Stimulated activated naive CD8-positive, alpha-beta T cell treated with anti-CD3 and anti-CD28 coated beads, Interleukin-15, amount 100 ng/mL, for 72 hours (primary cell): ENCODE measurements around the gene TARP.
A peak's percentile ranks its signal among the peaks of the same experiment; 100 is the strongest.
"Not testable (repeated sequence)": the region's sequence is repeated elsewhere in the genome, so short reads cannot be mapped to it uniquely, and the experiment has no call there.

ENCODE experiments used
- ATAC-seq: fragments of 150-1000 bp; cut with Tn5 transposase; 2 replicates; pipeline ENCODE4 v1.10.0; 2021; ENCODE audit warnings: mild to moderate bottlenecking, moderate library complexity
- DNase-seq, 2 donors: peaks; one replicate each; pipeline ENCODE4 v3.0.0; 2021 to 2022
- H3K27ac Mint-ChIP-seq, 2 donors: one replicate each; pipeline ENCODE4 v1.8.0; 2022; ENCODE audit warnings: mild to moderate bottlenecking in 2 of 2, mixed read lengths in 2 of 2, moderate library complexity in 2 of 2
- H3K27me3 Mint-ChIP-seq: one replicate; pipeline ENCODE4 v1.8.0; 2022; ENCODE audit warnings: mixed read lengths
- H3K4me1 Mint-ChIP-seq: one replicate; pipeline ENCODE4 v1.8.0; 2022; ENCODE audit warnings: mild to moderate bottlenecking, mixed read lengths
- H3K4me3 Mint-ChIP-seq, 2 donors: one replicate each; pipeline ENCODE4 v1.8.0; 2022; ENCODE audit warnings: mild to moderate bottlenecking in 2 of 2, mixed read lengths in 2 of 2, moderate library complexity in 1 of 2
- H3K9me3 Mint-ChIP-seq, 2 donors: one replicate each; pipeline ENCODE4 v1.8.0; 2022; ENCODE audit warnings: mixed read lengths in 2 of 2

Gene TARP

DNA sequence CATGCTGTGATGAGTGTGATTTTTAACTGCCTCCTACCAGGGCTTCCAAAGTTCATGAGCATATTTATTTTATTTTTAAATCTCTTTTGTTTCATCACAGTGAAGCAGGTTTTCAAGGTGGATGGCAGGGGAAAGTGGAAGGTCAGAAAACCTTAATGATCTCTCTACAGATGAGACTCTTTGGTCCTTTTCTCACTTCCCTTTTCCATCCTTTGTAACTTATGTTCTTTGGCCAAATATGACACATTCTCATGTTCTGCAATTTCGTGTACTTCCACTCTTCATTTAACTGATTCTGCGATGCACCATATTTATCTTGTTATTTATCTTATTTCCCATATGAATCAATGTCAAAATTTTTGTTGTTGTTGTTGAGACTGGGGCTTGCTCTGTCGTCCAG, 23.6 kb downstream of the TARP start:
- H3K4me3 Mint-ChIP-seq, H3K27me3 Mint-ChIP-seq, H3K27ac Mint-ChIP-seq, ATAC-seq, H3K9me3 Mint-ChIP-seq, DNase-seq: not testable (repeated sequence)
- H3K4me1 Mint-ChIP-seq: peaks cover 24% of the 10 kb centered on the region

GRCh38 chr7:38248069-38248567, 25.3 kb downstream of the TARP start:
- Mint-ChIP-seq H3K27me3 (no peaks in the 10 kb centered on the region), H3K4me3 (peak overlapping the region in 1 of 2 donors; percentile 15), H3K4me1 (peaks cover 31% of the 10 kb centered on the region), H3K27ac (no peak overlapping the region), H3K9me3 (no peaks in the 10 kb centered on the region)
- DNase-seq (no peak), ATAC-seq (no peak)

GRCh38 chr7:38245409-38245977, 27.9 kb downstream of the TARP start:
- DNase-seq (no peak), ATAC-seq (peak; percentile 84)
- Mint-ChIP-seq H3K27me3 (no peaks in the 10 kb centered on the region), H3K4me1 (peaks cover 35% of the 10 kb centered on the region), H3K4me3 (no peak overlapping the region), H3K9me3 (no peaks in the 10 kb centered on the region), H3K27ac (no peak overlapping the region)

DNA sequence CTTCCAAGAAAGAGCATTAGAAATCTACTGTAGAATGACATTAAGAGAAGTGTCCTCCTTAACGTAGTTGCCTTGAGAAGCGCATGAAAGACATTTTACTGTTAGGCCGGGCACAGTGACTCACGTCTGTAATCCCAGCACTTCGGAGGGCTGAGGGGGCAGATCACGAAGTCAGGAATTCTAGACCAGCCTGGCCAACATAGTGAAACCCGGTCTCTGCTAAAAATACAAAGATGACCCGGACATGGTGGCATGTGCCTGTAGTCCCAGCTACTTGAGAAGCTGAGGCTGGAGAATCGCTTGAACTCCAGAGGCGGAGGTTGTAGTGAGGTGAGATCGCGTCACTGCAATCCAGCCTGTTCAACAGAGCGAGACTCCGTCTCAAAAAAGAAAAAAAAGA, 28.9 kb downstream of the TARP start:
- no peak for ATAC-seq
- H3K27me3 Mint-ChIP-seq: no peaks in the 10 kb centered on the region
- H3K9me3 Mint-ChIP-seq: no peaks in the 10 kb centered on the region
- peak overlapping the region in 1 of 2 donors; percentile 16 for H3K4me3 Mint-ChIP-seq
- peaks cover 37% of the 10 kb centered on the region for H3K4me1 Mint-ChIP-seq
- H3K27ac Mint-ChIP-seq: no peak overlapping the region
- DNase-seq: no peak

DNA sequence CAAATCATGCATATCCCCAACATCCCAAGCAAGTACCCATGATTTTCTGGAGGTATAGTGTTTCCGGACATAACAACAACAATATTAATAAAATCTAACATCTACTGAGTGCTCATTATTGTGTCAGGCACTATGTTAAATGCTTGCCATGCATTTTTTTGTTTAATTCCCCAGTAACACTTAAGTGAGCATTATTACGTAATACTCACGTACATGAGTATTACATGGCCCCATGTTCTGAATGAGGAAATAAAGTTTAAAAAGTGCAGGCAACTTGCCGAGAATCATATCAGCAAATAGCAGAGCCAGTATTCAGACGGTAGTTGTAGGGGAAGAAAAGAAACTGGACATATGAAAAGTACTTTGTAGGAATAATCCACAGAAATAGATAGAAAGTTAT, 30.1 kb downstream of the TARP start:
- peaks cover 44% of the 10 kb centered on the region for H3K4me1 Mint-ChIP-seq
- DNase-seq, H3K4me3 Mint-ChIP-seq, H3K27me3 Mint-ChIP-seq, H3K27ac Mint-ChIP-seq, ATAC-seq, H3K9me3 Mint-ChIP-seq: not testable (repeated sequence)

DNA sequence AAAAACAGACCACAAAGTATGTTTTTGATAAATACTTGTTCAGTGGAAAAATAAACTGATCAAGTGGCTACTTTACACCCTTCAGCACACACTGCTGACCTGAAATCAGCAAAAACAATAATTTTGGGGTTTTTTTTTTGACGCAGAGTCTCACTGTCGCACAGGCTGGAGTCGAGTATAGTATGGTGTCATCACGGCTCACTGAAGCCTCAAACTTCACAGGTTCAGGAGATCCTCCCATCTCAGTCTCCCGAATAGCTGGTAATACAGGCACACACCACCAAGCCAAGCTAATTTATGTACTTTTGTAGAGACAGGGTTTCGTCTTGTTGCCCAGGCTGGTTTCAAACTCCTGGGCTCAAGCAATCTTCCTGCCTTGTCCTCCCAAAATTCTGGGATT, 30.6 kb downstream of the TARP start:
- ATAC-seq (no peak), DNase-seq (no peak)
- Mint-ChIP-seq H3K4me1 (peaks cover 39% of the 10 kb centered on the region), H3K4me3 (no peak overlapping the region), H3K9me3 (no peaks in the 10 kb centered on the region), H3K27me3 (no peaks in the 10 kb centered on the region), H3K27ac (peak overlapping the region in 1 of 2 donors; percentile 54)

DNA sequence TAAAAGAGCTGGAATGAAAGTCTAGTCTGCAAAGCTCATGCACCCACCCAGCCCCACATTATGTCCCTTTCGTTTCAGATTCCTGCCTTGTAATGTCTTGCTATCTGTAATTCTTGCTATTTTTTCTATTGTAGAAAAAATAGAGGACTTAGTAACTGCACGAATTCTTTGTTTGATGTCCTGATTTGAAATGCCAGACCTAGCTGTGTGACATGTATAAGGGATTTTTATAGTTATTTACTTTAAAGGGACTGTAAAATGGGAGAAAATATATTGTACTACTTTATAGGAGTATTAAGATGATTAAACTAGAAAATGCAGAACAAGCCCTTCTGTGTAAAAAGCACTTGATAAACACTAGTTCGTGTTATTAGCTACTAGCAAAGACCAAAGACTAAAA, 32.4 kb downstream of the TARP start:
- Mint-ChIP-seq H3K27ac (no peak overlapping the region), H3K9me3 (no peaks in the 10 kb centered on the region), H3K27me3 (no peaks in the 10 kb centered on the region), H3K4me1 (peaks cover 43% of the 10 kb centered on the region), H3K4me3 (no peak overlapping the region)
- ATAC-seq (no peak), DNase-seq (no peak)

GRCh38 chr7:38239129-38239528, 34.3 kb downstream of the TARP start:
- H3K4me3 Mint-ChIP-seq, H3K27me3 Mint-ChIP-seq, H3K9me3 Mint-ChIP-seq, ATAC-seq, H3K27ac Mint-ChIP-seq, DNase-seq: not testable (repeated sequence)
- H3K4me1 Mint-ChIP-seq: peaks cover 43% of the 10 kb centered on the region

GRCh38 chr7:38235606-38236005, 37.8 kb downstream of the TARP start:
- peaks cover 75% of the 10 kb centered on the region for H3K4me1 Mint-ChIP-seq
- no peaks in the 10 kb centered on the region for H3K27me3 Mint-ChIP-seq
- ATAC-seq: no peak
- no peak overlapping the region for H3K27ac Mint-ChIP-seq
- DNase-seq: no peak
- no peaks in the 10 kb centered on the region for H3K9me3 Mint-ChIP-seq
- no peak overlapping the region for H3K4me3 Mint-ChIP-seq

GRCh38 chr7:38234759-38235158, 38.7 kb downstream of the TARP start:
- H3K27ac Mint-ChIP-seq, H3K4me3 Mint-ChIP-seq, H3K27me3 Mint-ChIP-seq, DNase-seq, H3K9me3 Mint-ChIP-seq, ATAC-seq: not testable (repeated sequence)
- peaks cover 80% of the 10 kb centered on the region for H3K4me1 Mint-ChIP-seq

DNA sequence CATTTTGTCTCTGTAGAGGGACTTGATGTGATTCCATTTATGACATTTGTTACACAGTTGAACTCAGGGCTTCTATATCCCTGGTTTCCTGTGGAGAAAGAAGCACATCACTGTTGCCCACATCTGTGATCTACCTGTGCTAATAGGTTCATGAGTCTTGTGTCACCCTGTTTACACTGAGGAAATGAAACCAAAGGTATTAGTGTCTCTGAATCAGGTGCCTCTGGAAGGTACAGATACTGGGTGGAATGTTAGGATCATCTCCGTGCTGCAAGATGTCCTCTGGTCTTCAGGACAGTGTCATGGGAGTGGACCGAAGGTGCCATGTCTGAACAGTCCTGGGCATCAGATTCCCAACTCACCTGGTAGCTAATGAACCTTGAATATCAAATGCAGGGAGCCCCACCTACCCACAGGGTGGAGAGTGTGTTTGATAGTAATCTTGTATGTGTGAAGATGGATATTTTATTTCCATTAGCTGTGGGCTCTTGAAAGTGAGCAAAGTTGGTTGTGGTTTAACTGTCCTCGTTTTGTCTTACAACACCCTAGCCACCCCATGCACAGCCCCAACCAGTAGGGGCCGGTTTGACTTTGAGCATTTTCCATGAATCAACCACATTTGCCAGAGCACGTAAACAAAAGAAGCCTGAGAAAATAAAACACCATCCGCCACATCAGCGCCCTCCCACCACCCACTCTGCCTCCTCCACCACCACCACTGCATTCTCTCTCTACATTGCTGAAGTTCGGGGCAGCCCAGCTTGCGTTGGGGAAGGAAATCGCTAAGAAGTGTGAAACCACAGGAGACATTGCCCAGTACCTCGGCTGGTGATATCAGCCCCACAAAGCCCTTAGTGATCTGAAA, 40.7 kb downstream of the TARP start:
- DNase-seq (peak; percentile 82 to 90), ATAC-seq (peak; percentile 96)
- Mint-ChIP-seq H3K27ac (peak overlapping the region; percentile 86), H3K9me3 (no peaks in the 10 kb centered on the region), H3K4me1 (peaks cover 90% of the 10 kb centered on the region), H3K27me3 (no peaks in the 10 kb centered on the region), H3K4me3 (peak overlapping the region; percentile 65 to 73)

- ATAC-seq (no peak), DNase-seq (no peak)
- no peaks in the 10 kb centered on the region for H3K27me3 Mint-ChIP-seq
- H3K4me1 Mint-ChIP-seq: peaks cover 69% of the 10 kb centered on the region
- no peak overlapping the region for H3K4me3 Mint-ChIP-seq
- no peak overlapping the region for H3K27ac Mint-ChIP-seq
- H3K9me3 Mint-ChIP-seq: no peaks in the 10 kb centered on the region
These were observed 43.4 kb downstream of the TARP start for GRCh38 chr7:38229884-38230642.

DNA sequence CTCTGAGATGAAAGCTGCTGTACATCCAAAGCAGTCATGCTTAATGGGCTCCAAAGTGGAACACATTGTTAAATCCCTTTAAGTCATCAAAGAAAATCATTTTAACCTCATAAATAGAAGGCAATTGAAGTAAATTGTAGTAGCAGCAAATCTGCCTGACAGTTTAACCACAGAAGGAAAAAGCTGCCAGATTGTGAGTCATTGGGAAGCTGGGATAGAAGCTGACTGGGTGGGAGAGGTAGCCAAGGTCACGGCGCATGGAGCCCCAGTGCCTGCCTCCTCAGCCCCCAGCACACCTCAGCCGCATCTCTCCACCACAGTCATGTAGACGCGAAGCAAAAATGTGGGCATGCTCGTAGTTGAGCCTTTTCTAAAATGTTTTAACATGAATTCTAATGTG, 44.0 kb downstream of the TARP start:
- no peak for DNase-seq

DNA sequence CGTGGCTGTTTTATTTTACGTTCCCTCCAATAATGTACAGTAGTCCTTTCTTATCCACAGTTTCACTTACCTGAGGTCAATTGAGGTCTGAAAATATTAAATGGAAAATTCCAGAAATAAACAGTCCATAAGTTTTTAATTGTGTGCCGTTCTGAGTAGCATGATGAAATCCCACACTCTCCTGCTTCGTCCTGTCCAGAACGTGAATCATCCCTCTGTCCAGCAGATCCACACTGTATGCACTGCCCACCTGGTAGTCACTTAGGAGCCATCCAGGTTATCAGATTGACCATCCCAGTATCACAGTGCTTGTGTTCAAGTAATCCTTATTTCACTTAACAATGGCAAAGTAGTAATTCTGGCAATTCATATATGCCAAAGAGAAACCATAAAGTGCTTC, 49.0 kb downstream of the TARP start:
- H3K4me1 Mint-ChIP-seq: peaks cover 45% of the 10 kb centered on the region
- DNase-seq: no peak
- H3K27me3 Mint-ChIP-seq: no peaks in the 10 kb centered on the region
- H3K9me3 Mint-ChIP-seq: no peaks in the 10 kb centered on the region
- H3K4me3 Mint-ChIP-seq: no peak overlapping the region
- H3K27ac Mint-ChIP-seq: no peak overlapping the region
- no peak for ATAC-seq

More for the DNA sequence above, 44.0 kb downstream of the TARP start:
- H3K27me3 Mint-ChIP-seq: no peaks in the 10 kb centered on the region
- no peak for ATAC-seq
- peak overlapping the region in 1 of 2 donors; percentile 25 for H3K27ac Mint-ChIP-seq
- H3K9me3 Mint-ChIP-seq: no peaks in the 10 kb centered on the region
- H3K4me3 Mint-ChIP-seq: no peak overlapping the region
- H3K4me1 Mint-ChIP-seq: peaks cover 62% of the 10 kb centered on the region

DNA sequence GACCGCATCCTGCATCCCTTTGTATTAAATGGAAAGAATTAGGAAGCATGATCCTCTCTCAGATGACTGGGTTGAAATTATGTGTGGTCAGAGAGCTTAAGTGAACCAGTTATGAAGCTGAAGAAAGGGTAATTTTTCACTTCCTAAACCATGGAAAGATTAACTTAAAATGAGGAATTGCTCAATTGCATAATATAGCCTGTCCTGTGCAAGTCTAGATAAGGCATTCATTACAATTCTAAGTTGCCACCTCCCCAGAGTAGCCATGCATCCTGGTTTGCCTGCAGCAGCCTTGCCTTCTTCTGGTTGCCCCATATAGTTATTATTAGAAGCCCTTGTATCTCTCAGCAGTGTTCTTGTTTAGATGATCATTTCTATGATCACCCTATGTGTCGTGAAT, 50.1 kb downstream of the TARP start:
- H3K4me3 Mint-ChIP-seq: no peak overlapping the region
- no peaks in the 10 kb centered on the region for H3K9me3 Mint-ChIP-seq
- H3K27me3 Mint-ChIP-seq: no peaks in the 10 kb centered on the region
- no peak overlapping the region for H3K27ac Mint-ChIP-seq
- ATAC-seq (no peak), DNase-seq (no peak)
- H3K4me1 Mint-ChIP-seq: peaks cover 35% of the 10 kb centered on the region
